ENCODE data around the gene SNRNP48.

Gene SNRNP48

DNA sequence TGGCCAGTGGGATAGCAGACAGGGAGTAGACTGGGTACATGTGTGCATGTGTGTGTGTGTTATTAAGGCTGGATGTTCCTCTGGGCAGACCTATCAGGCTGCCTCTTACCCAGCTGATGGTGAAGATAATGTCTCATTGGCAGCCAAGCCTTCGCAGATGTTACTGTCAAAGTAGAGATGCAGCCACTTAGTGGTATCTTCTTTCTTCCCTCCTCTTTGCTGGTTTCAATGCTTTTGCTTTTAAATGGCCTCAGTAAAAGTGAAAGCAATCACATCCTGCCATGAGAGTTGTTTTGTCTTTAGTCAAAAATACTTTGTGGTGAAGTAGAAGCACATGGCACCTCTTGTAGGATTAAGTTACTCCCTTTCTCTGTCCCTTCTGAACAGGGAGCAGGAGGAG lies 57.5 kb downstream of the SNRNP48 start:
- DNase-seq, result no peak

DNA sequence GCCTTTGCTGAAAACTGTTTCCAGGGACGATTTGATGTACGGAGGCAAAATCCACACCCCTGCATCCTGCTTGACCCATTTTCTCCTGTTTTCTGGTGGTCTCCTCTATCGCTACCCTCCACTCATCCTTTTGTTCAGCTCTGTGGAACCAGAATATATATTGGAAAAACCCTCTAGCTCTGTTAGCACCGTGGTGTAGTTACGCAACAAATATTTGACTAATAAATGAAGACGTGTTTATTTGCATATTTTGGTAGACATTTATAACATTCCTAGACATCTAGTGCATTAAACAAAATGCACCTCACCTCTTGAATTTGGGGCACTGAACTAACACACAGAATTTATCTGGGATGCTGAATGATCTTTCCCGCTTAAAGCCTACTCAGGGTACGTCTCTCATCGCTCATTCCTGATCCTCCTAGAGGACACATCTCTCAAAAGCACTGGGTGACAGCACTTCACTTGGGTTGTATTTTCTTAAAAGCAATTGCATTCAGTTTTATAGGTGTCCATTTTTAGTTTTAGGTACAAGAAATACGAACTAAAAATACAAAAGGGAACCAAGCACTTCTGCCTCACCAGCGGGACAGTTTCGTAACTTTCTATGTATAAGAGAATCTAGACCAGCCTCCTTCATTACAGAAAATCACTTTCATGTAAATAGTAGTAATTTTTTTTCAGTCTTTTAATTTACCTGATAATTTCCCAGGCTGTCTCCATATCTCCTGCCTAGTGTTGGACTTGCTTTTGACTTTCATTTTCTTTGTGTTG lies 59.2 kb downstream of the SNRNP48 start:
- DNase-seq, result no peak

DNA sequence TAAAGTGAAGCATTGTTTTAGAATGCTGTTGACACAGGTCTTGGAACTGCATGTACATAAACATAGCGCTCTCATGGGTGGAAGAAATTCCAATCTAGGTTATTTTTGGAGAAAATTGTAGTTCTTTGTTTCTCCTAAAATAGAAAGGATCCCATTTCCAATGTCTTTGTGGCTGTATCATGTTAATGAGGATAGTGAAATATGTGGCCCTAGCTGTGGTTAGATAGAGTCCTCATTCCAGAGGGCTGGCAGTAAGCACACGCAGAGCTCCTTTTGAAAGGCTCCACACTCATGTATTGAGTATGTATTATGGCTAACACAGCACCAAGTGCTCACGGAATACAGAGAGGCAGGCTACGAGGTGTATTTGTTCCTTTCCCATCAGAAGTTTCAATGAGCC lies 60.9 kb downstream of the SNRNP48 start:
- DNase-seq, result no peak

DNA sequence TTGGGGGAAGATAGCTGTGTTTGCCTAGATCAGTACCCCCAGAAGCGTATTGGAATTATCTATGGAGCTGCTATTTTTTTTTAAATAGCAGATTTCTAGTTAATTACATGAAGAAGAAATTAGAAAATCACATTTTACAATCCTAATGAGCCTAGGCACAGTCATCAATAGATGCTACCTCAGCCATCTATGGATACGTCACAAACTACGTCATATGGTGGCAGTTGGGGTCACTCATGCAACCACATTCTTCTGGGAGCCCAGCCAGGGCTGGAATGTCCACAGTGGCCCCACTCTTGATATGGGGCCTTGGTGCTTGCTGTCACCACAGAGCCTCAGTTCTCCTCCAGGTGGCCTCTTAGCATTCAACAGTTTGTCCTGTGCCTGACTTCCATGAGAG lies 63.0 kb downstream of the SNRNP48 start:
- DNase-seq, result no peak

DNA sequence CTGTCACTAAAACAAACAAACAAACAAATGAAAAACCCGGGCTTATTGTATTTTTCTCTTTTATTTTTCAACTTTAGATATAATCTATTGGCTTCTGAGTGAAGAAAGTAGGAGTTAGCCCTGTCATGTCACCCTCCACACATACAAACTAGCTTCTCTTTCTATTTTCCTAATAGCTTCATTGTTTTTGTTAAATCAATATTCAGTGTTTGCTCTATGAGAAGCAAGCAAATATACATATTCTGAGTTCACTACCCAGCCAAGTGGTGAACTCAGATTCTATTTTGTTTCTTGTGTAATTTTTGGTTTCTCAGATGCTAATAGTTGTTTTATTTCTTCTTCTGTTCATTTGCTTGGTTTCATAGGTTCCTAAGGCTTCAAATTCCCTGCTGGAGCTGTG lies 66.4 kb downstream of the SNRNP48 start:
- no peak for DNase-seq

DNA sequence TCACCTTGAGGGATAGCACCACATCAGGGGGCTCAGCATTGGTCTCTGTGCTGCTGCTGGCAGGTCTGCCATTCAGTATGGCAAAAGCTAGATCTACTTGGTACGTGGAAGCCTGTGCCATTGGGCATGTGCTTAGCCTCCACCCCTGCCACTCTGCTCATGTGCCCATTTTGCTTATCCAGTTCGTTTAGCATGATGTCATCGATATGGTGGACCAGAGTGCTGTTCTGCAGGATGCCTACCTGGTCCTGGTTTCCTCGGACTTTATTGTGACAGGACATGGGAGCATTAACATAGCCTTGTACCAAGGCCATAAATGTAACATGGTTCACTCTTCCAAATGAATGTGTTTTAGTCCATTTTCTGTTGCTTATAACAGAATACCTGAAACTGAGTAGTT lies 68.5 kb downstream of the SNRNP48 start:
- DNase-seq, result no peak

DNA sequence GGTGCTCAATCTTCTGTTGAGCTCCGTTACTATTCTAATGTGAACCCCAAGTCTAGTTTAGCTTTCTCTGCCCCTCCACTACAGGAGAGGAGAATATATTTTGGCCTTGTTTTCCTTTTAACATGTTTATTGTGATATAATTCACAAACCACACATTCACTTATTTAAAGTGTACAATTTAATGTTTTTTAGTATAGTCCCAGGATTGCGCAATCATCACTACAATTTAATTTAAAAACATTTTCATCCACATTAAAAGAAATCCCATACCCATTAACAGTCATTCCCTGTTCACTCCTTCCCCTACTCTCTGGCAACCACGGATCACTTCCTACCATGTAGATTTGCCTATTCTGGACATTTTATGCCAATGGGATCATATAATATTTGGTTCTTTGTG lies 71.4 kb downstream of the SNRNP48 start:
- no peak for DNase-seq
